Measurements from ENCODE around the gene AKAP10.

Gene AKAP10

GRCh38 chr17:19857640-19858039 is 120.0 kb downstream of the AKAP10 start:
- no peak for DNase-seq

Measured in GF-D8 (cell line).